GM19438 (cell line): ENCODE data around the gene SLC24A1.

ENCODE experiments used
- ATAC-seq: cut with Tn5 transposase; IDR thresholded peaks from one replicate; pipeline ENCODE4 v1.9.1; 2021; ENCODE audit warnings: low read depth; ENCODE audit not compliant: unreplicated experiment

Gene SLC24A1

DNA sequence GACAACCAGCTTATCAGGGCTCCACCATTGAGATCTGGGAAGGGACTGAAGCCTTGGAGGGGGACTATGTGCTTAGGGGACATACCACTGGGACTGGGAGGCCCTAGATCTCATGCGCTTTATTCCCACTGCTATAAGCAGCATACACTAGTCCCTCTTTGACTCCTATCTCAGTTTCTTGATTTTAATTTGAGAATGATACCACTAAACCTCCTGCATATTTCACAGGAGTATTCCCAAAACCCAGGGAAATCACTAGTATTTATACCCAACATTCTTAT lies 29.2 kb downstream of the SLC24A1 start:
- ATAC-seq, result no peak

GRCh38 chr15:65651831-65652749 lies 30.4 kb downstream of the SLC24A1 start:
- ATAC-seq, result no peak

DNA sequence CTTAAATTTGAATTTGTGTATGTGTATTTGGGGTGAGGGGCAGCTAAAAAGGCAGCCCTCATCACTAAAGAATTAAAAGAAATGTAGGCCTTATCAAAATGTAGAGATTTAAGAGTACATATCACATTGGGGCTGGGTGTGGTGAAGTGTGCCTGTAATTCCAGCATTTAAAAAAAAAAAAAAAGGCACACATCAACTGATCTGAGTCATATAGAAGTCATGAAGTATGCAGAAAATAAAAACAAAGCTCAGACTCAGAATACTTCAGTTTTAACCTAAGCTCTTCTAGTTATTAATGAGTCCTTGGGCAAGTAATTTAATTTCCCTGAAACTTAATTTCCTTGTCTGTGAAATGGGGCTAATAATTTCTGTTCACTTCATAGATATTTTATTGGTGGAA lies 31.6 kb downstream of the SLC24A1 start:
- no peak for ATAC-seq

DNA sequence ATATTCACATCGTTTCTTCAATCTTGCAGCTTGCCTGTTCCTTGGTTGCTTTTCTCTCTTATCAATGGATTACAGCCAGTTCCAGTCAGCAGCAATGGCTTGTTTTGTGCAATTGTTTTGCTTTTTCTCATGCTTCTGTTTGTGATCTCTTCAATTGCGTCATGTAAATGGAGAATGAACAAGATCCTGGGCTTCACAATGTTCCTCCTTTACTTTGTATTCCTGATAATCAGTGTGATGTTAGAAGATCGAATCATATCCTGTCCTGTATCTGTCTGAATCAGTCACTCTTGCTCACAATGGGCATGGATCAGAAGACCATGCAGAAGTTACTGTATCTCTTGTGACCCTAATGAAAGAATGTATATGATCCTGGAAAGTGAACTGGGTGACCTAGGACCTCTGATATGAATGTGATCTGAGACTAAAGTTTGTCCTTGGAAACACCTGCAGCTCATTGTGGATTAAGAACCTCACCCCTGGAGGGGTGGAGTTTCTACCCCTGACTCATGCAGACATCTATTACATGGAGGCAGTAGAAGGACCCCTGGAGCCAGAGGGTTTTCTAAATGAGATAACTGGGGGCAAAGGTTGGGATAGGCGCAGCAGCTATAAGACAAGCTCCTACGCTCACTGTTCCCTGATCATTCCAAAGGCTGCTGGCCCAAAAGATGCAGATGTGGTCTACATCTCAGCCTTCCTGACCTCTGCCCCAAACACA lies 32.2 kb downstream of the SLC24A1 start:
- no peak for ATAC-seq

- ATAC-seq, result no peak
These were observed 33.3 kb downstream of the SLC24A1 start for GRCh38 chr15:65655026-65655425.

GRCh38 chr15:65655457-65655856 lies 33.7 kb downstream of the SLC24A1 start:
- no peak for ATAC-seq

DNA sequence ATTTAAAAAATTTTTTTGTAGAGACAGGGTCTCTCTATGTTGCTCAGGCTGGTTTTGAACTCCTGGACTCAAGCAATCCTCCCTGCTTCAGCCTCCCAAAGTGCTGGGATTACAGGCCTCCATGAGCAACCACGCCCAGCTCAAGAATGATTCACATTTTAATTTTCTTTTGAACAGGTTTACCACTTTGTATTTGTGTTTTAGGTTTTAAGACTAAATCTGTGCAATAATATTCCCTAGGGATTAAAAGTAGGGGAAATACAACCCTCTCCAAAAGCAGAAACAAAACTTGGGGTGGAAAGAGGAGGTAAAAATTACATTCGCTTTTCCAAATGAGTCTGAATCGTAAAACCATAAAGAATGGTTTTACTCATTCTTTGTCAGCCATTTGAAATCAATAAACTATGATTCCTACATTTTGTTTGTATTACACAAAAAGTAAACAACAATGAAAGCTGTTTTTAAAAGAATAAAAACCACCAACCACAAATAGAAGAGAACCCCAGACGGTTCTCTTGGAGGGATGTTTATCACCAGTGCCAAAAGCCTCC lies 37.8 kb downstream of the SLC24A1 start:
- no peak for ATAC-seq

DNA sequence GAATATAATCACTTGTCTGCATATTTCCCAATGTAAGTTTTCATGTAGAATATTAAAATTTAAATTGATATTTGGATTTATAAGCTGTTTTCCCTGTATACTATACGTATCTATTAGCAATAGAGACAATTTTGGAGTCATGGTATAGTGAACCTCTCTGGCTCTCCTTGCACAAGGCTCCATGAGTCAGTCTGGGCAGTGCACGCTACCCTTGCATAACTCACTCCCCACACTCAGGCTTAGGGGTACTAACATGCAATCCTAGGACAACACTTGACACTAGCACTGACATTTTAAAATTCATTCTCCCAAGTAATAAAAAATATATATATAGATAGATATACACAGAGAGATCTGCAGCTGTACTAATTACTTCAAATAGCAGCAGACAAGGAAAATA lies 39.2 kb downstream of the SLC24A1 start:
- ATAC-seq, result no peak

DNA sequence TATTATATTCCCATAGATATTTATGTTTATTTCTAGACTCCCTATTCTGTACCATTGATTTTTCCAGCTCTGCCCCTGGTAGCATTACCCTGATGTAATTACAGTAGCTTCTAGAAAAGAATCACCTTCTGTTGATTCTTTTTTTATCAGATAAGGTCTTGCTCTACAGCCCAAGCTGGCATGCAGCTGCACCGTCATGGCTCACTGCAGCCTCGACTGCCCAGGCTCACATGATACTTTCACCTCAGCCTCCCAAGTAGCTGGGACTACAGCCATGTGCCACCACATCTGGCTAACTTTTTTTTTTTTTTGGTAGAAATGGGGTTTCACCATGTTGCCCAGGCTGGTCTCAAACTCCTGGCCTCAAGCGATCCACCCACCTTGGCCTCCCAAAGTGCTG lies 41.8 kb downstream of the SLC24A1 start:
- no peak for ATAC-seq

- no peak for ATAC-seq
These were observed 44.5 kb downstream of the SLC24A1 start for GRCh38 chr15:65666257-65666656.

- no peak for ATAC-seq
These were observed 53.8 kb downstream of the SLC24A1 start for GRCh38 chr15:65675551-65675950.

DNA sequence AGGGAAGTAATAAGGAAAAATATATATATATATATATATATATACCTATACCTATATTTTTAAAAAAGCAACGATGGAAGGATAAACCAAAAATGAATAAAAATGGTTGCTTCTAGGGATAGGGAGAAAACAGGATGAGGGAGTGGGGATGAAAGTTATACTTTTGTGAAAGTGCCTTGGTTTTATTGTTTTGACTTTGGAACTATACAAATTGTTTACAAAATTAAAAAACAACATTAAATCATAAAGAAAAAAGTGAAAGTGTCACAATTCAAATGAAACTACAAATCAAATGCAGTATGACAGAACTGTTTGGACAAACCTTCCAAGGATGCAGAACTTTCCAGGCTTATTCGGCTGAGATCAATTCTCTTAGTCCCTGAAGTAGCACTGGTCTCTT lies 54.4 kb downstream of the SLC24A1 start:
- ATAC-seq, result no peak

- ATAC-seq, result no peak
These were observed 58.8 kb downstream of the SLC24A1 start for GRCh38 chr15:65680544-65680943.

GRCh38 chr15:65682404-65682911 lies 60.7 kb downstream of the SLC24A1 start:
- ATAC-seq, result no peak

- ATAC-seq, result no peak
These were observed 66.7 kb downstream of the SLC24A1 start for GRCh38 chr15:65688462-65688861.

- no peak for ATAC-seq
These were observed 68.4 kb downstream of the SLC24A1 start for GRCh38 chr15:65690173-65690572.

DNA sequence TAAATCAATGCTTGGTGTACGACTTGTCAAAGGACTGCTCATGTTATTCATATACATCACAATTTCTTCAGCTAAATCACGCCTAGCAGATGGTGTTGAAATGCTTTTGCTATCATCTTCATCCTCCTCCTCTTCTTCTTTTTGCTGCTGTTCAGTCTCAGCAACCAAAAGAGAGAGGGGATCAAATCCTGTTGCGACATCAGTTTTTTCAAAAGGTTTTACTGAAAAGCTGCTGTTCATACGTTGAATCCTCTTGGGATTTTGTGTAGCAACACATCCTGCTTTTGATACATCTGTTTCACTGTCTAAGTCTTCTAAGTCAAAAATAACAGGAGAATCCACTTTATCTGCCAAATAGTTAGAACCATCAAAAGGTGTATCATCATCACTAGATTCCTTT lies 69.0 kb downstream of the SLC24A1 start:
- no peak for ATAC-seq

- ATAC-seq, result no peak
These were observed 73.3 kb downstream of the SLC24A1 start for GRCh38 chr15:65695081-65695480.
